Jurkat, Clone E6-1 (cell line): ENCODE results near the gene USP20.

Experiments used
- DNase-seq: peaks from one replicate; pipeline ENCODE4 v3.0.0-alpha.2; 2011; ENCODE audit warnings: low read depth, low spot score
- H3K4me3 ChIP-seq: 2 replicates; pipeline ENCODE4 v1.5.1; 2011; ENCODE audit warnings: mild to moderate bottlenecking, low read length, control low read depth, moderate library complexity

USP20 gene

GRCh38 chr9:129816501-129817435, 18.5 kb upstream of the USP20 start:
- no peak overlapping the region for H3K4me3 ChIP-seq
- no peak for DNase-seq

DNA sequence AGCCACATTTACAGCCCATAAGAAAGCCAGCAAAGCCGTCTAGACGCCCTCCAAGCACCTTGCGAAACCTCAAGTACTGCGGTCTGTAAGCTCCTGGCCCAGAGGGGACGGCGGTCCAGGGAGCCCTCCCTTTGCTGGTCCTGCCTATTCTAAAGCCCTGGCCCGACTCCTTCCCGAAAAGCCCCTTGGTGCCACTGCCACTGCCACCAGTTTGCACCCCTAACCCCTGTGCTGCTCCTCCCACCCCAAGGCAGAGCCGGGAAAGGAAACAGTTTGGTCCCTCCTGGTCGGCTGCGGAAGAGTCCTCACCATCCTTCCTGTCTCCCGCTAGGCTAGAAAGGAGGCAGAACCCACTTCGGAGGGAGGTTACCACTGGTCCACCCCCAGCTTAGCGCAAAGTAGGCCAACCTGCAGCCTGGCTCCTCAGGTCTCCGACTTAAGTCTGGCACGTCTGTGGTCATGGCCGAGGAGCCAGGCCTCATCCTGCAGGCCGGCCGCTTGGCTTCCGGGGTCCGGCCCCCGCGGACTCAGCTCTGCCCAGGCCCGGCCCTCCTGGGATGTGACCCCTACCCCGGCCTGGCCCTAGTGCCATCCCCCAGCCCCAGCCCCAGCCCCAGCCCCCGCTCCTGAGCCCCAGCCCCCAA, 12.2 kb upstream of the USP20 start:
- DNase-seq = peak; percentile 41
- peak overlapping the region; percentile 76 for H3K4me3 ChIP-seq

- peak overlapping the region; percentile 76 for H3K4me3 ChIP-seq
- DNase-seq = no peak
Observed at GRCh38 chr9:129823542-129823934, 11.7 kb upstream of the USP20 start.

GRCh38 chr9:129823935-129824601, 11.2 kb upstream of the USP20 start, which contains the start of gene TOR1A:
TOR1A (minus strand) TSS chr9:129824136; CDS start chr9:129824085, 51 bp downstream.
- H3K4me3 ChIP-seq = peak within 1 kb of the TSS; percentile 76
- peak; percentile 90 for DNase-seq

GRCh38 chr9:129826344-129826743, 8.9 kb upstream of the USP20 start:
- no peak for DNase-seq
- no peak overlapping the region for H3K4me3 ChIP-seq

GRCh38 chr9:129826759-129827158, 8.5 kb upstream of the USP20 start:
- no peak for DNase-seq
- no peak overlapping the region for H3K4me3 ChIP-seq

- H3K4me3 ChIP-seq = no peak overlapping the region
- DNase-seq = peak; percentile 65
Observed at GRCh38 chr9:129828051-129828450, 7.2 kb upstream of the USP20 start.

DNA sequence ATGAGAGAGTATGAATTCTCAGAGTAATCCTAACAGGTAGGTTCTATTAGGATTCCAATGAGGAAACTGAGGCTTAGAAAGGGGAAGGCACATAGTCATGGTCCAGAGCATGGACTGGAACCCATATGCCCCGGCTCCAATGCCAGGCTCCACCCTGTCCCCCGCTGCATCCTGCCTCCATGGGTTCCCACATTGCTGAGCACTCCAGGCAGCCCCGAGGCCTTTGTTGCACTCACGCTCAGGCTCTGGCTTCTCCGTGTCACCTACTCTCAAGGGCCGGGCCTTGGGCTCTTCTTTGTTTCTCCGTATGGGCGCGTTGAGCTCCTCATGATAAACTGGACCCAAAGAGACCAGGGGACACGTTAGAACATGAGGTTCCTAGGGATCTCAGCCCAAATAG, 6.3 kb upstream of the USP20 start:
- no peak overlapping the region for H3K4me3 ChIP-seq
- no peak for DNase-seq

- no peak overlapping the region for H3K4me3 ChIP-seq
- DNase-seq = no peak
Observed at GRCh38 chr9:129832982-129833381, 2.3 kb upstream of the USP20 start.

DNA sequence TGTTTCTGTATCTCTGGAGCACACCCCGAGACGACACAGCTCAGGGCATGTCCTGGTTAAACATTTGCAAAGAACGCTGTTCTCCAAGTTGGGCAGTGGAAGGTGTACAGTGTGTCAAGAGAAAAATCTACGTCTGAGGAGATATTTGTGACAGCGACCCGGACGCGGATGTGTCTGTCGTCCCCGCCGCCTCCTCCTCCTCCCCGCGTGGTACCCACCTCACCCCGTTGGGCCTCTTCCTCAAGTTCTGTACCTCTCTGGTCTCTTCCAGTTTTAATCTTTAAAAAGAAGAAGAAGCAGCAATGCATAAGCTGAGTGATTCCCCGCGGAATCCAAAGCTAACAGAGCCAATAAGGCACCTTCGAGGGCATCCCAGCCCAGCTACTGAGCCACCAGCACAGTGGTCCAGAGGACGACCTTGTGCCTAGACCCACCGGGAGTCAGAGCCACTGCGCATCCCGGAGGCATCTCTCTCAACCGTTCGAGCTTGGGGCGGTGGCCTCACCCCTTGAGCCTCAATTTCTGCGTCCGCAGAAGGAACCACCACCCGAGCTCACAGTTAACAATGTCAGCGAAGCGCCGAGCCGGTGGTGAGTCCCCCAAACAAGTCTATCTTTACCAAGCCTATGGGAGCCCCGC, 650 bp upstream of the USP20 start:
- H3K4me3 ChIP-seq = peak overlapping the region; percentile 100
- no peak for DNase-seq

- H3K4me3 ChIP-seq = peak overlapping the region; percentile 89
- no peak for DNase-seq
Observed at GRCh38 chr9:129835860-129836223, 584 bp downstream of the USP20 start.

GRCh38 chr9:129836311-129837007, 1.2 kb downstream of the USP20 start:
- no peak for DNase-seq

GRCh38 chr9:129838707-129839259, 3.5 kb downstream of the USP20 start:
- no peak overlapping the region for H3K4me3 ChIP-seq
- no peak for DNase-seq

More at GRCh38 chr9:129836311-129837007, 1.2 kb downstream of the USP20 start:
- H3K4me3 ChIP-seq = peak overlapping the region; percentile 89

DNA sequence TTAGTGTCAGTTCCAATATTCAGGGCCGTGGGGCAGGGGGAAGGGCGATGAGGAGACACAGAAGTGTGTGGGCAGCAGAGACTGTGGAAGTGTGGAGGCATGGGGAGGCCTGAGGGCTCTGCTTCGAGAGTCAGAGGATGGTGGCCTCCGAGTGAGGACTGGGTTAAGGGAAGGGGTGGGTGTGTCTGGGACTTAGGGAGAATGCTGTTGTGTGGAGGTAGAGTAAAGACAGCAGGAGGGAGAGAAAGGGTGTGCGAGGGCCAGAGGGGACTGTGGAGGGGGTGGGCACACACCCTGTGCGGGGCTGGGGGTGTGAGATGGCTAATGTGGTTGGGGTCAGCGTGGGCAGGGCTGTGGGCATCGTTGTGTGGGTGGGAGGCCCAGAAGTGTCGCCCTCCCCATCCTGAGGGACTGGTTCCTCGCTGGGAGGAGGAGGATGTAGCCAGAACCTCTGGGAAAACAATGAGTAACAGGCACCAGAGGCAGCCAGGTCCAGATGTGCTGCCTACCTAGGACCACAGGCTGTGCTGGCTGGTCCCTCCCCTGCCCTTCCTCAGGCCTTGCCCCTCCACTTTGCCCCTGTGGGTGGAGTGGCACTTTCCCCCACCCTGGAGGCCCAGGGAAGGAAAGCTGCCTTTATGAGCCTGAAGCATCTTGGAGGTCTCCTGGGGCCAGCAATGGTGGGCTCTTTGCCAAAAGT, 4.2 kb downstream of the USP20 start:
- DNase-seq = no peak
- H3K4me3 ChIP-seq = no peak overlapping the region

DNA sequence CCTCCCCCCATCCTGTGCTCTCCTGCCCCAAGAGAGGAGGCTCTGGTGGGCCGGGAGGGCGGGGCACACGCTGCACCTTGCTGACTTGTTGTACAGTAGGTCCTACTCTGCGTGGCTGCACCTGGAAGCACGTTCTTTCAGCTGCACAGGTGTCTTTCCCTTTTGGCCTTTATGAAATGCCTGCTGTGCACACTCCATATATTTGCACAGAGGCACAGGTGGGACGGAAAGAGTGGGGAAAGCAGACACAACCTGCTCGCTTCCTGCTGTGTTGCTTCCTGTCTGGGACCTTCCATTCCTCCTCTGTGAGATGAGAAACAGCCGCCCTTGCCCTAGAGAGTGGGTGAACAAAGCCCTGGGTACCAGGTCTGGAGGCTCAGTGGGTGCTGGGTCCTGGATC, 4.8 kb downstream of the USP20 start:
- no peak overlapping the region for H3K4me3 ChIP-seq
- DNase-seq = peak; percentile 69

- DNase-seq = no peak
- H3K4me3 ChIP-seq = no peak overlapping the region
Observed at GRCh38 chr9:129841071-129841470, 5.8 kb downstream of the USP20 start.

- no peak for DNase-seq
- no peak overlapping the region for H3K4me3 ChIP-seq
Observed at GRCh38 chr9:129845373-129845772, 10.1 kb downstream of the USP20 start.
